GM19463 (cell line): ENCODE data around the gene PDE12.
A peak's percentile ranks its signal among the peaks of the same experiment; 100 is the strongest.
"Not testable (repeated sequence)": the region's sequence is repeated elsewhere in the genome, so short reads cannot be mapped to it uniquely, and the experiment has no call there.

Source experiments
- ATAC-seq: cut with Tn5 transposase; IDR thresholded peaks from one replicate; pipeline ENCODE4 v1.9.1; 2021; ENCODE audit warnings: mild to moderate bottlenecking, moderate library complexity; ENCODE audit not compliant: unreplicated experiment

PDE12 gene

DNA sequence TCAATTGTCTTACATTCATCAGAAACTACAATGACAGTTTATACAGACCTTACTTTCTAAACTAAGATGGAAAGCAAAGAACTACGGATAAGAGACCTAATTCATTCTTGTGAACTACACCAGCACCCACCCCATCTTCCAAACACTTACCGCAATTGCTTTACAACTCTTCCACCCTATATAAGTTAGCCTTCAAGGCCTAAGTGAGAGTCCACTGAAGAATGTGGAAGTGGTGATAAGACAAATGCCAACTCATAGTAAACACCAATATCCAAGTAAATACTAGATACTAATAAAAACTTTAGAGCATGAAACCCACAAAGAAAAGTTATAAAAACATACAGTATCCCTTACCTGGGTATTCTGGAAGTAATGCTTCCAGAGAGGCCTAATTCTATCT lies 27.5 kb downstream of the PDE12 start:
- ATAC-seq: no peak

DNA sequence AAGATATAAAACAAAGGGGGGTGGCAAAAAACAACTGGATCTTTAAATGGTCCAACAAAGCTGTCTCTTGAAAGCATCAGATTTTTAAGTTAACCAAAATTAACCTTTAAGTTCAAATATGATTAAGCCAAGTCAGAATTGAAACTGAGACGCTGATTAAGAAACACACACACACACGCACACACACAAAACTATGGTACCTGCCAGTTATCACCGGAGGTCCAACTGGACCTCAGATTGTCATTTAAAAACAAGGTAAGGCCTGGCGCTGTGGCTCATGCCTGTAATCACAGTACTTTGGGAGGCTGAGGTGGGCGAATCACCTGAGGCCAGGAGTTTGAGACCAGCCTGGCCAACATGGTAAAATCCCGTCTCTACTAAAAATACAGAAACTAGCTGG lies 30.7 kb downstream of the PDE12 start:
- ATAC-seq: no peak

DNA sequence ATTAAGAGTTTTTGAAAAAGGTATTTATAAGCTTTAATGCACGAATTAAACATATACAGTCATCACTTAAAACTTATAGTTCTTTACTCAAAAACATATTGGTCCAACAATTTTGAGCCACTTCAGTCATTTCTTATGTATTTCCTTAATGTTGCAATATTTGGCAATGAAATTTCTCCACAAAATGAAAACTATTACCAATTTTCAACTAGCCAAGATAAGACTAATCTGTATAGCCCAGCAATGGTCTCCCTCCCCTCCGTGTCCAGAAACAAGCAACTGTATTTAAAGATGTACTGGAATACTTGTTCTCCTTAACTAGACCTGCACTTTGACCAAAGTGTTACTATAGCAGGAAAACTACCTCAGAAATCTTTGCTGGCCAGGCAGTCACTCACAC lies 31.8 kb downstream of the PDE12 start:
- no peak for ATAC-seq

DNA sequence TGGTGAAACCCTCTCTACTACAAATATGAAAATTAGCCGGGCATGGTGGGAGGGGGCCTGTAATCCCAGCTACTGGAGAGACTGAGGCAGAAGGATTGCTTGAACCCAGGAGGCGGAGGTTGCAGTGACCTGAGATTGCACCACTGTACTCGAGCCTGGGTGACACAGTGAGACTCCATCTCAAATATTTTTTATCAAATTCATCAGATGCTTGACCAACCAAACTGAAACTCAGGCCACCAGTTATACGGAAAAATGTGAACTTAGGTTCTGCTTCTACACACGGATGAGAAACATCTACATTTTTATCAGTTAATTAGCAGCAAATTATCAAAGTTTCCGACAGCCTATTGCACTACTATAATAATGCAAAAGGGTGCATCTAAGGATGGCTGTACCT lies 36.2 kb downstream of the PDE12 start:
- ATAC-seq: no peak

DNA sequence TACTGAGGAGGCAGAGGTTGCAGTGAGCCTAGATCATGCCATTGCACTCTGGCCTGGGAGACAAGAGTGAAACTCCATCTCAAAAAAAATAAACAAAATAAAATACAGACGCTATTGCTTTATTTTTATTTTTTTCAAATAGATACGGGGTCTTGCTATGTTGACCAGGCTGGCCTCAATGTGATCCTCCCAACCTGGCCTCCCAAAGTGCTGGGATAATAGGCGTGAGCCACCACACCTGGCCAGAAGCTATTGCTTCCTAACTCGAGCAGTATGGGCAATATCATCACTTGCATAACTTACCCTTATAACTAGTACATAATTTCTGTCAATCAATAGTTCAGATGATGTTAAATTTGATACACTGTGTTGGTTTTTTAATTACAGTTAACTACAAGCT lies 38.1 kb downstream of the PDE12 start:
- ATAC-seq: no peak

DNA sequence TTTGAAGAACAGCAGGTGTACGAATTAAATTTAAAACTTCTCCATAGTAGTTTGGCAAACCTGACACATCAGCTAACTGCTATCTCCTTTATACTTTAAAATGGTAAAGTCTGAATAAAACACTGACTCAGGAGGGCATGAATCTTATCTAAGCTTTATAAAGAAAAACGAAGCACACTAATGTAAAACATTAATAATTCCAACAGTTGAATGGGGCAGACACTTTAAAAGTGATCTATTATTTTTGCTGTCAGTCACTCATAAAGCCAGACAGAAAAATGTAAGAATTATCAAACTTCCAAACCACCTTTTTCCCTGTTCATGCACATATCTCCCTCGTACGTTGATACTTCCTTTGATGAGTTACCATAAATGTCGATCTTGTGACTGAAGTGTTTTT lies 38.5 kb downstream of the PDE12 start:
- ATAC-seq: no peak

DNA sequence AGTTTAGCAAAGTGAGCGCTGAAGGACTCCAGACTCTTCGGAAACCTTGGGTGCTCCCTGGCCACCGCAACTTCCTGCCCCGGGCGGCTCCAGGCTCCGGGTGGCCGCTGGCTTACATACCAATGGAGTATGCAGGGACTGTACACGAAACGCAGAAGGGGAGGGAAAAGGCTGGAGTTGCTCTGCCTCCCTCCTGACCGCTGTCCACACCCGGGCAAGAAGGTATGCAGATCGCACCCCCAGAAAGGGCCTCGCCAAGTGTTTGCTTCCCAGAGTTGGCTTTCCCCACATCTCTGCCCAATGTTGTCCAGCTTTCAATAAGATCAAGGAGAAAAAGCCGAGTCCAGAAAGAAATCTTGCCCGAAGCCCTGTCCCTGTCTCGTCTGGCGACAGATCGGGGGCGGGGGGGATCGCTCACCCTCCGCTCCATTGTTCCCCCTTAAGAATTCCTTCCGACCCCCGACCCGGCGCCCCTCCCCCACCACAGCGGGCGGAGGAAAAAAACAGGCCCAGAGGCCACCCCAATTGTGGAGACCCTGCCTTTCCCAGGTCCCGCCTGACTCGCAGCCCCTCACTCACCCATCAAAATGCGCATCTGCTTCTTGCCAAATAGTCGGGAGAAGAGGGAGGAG lies 40.5 kb downstream of the PDE12 start:
- no peak for ATAC-seq

DNA sequence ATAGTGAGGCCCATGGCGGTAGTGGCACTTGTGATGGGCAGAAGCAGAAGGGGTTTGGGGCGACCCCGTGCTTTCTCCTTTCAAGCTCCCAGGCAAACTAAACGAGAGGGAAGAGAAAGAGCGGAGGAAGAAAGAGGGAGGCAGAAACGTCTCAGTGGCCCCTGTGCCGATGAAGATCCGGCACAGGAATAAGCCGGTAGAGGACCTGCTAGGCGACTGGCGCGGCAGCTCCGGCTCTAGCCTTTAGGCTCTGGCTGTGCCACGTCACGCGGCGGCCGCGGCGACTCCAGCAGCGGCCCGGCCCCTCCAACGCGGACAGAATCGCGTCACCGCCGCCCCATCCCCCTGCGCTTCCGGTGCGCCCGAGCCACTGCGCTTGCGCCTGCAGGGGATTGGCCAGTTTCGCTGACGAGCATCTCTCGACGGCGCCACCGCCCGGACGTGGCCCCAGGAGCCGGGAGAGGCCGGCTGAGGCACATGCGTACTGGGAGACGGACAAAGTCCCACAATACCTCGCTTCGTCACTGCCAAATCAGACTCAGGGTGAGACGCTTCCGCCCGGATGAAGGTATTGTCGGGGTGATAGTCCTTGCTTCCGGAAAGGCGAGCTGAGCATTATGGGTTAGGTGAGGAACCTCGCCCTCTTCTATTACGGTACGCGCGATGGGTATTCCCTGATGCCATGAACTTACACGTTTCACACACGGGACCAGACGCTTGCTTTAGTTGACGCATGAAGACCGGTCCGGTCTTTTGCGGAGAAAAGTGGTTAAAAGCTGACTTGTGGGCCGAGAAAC lies 41.3 kb downstream of the PDE12 start, which contains the start of gene ARF4:
ARF4 (minus strand) TSS at position 218 of the 797 bp plus-strand sequence; CDS start at position 14, 204 bp downstream.
- ATAC-seq: peak; percentile 92

DNA sequence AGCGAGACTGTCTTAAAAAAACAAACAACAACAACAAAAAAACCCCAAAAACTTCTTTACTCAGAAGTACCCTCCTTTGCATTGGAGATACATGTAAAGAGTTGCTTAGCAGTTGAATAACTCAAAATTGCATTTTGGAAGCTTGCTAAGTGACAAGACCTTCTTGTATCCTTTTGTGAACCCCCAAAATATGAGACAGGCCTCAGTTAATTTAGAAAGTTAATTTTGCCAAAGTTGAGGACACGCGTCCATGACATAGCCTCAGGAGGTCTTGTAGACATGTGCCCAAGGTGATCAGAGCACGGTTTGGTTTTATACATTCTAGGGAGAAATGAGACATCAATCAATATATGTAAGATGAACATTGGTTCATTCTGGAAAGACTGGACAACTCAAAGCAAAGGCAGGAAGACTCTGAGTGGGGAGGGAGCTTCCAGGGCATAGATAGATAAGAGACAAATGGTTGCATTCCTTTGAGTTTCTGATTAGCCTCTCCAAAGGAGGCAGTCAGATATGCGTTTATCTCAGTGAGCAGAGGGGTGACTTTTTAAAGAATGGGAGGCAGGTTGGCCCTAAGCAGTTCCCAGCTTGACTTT lies 42.8 kb downstream of the PDE12 start:
- no peak for ATAC-seq

DNA sequence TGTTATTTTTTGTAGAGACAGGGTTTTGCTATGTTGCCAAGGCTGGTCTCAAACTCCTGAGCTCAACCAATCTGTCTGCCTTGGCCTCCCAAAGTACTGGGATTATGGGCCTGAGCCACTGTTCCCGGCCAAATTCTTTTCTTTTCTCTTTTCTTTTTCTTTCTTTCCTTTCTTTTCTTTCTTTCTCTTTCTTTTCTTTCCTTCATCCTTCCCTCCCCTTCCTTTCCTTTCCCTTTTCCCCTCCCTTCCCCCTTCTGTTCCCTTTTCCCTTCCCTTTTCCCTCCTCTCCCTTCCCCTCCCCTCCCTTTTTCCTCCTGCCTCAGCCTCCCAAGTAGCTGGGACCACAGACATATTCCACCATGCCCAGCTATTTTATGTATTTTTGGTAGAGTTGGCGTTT lies 44.1 kb downstream of the PDE12 start:
- no peak for ATAC-seq

DNA sequence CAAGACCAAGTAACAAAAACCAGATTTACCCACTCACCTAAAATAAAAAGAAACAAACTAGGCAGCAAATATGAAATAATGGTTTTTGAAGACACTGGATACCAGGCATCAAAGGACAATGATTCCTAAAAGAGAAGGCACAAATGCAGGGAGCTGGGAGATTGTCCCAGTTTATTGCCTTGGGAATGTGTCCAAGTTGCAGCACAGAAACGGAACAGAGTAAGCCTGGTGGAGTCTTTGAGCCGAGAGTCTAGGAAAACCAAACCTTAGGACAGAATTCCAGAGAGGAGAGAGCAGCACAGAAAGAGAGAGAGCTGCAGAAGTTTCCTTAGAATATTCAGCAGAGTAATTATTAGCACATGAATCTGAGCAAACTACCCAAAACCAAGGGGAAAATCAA lies 48.9 kb downstream of the PDE12 start:
- ATAC-seq: no peak

DNA sequence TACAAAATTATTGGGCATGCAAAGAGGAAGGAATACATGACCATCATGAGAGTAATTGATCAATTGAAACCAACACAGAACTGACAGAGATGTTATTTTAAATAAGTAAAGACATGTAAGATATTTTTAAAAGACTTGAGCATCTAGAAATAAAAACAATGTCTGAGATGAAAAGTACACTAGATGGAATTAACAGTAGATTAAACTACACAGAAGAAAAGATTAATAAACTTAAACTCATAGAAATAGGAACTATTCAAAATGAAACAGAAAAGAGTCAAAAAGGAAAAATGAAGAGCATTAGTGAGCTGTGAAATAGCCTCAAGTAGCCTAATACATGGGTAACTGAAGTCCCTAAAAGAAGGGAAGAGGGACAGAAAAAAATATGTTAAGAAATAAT lies 49.6 kb downstream of the PDE12 start:
- no peak for ATAC-seq

DNA sequence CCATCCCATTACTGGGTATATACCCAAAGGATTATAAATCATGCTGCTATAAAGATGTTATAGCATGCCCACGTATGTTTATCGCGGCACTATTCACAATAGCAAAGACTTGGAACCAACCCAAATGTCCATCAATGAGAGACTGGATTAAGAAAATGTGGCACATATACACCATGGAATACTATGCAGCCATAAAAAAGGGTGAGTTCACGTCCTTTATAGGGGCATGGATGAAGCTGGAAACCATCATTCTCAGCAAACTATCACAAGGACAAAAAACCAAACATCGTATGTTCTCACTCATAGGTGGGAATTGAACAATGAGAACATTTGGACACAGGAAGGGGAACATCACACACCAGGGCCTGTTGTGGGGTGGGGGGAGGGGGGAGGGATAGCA lies 55.8 kb downstream of the PDE12 start:
- ATAC-seq: not testable (repeated sequence)

DNA sequence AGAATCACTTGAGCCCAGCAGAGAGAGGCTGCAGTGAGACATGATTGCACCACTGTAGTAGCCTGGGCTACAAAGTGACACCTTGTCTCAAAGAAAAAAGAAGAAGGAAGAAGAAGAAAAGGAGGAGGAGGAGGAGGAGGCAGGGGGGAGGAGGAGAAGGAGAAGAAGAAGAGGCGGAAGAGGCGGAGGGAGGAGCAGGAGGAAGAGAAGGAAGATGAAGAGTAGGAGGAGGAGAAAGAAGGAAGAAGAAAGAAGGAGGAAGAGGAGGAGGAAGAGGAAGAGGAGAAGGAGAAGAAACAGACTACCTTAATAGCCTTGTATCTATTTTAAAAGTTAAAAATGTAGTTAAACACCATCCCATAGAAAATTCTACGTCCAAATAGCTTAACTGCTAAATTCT lies 60.2 kb downstream of the PDE12 start:
- no peak for ATAC-seq
